GM12891 (cell line): Measurements from ENCODE around the gene RGL4.

ENCODE experiments used
- POLR2A ChIP-seq: IDR thresholded peaks from 2 replicates; pipeline ENCODE4 v1.6.1; 2011; ENCODE audit warnings: low read depth, low read length, control low read depth
- TAF1 ChIP-seq: IDR thresholded peaks from 2 replicates; pipeline ENCODE4 v1.6.1; 2011; ENCODE audit warnings: low read depth, low read length, control low read depth

DNA sequence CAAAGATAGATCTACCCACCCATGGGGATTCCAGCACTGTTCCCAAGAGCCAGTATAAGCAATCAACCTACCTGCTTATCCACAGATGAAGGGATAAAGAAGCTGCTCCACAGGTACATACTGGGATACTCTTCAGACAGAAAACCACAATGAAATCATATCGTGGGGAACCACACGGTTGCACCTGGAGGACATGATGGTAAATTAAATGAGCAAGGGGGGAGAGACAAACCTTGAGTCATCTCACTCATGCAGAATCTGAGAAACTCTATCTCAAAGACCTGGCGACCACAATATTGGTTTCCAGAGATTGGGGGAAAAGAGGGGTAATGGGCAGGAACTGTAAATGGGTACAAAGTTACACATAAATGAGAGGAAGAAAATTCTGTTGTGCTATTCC is 14.5 kb downstream of the RGL4 start:
- no peak for TF ChIP-seq TAF1
- no peak for TF ChIP-seq POLR2A
